NCI-H510A treated with DMSO at 0.1 percent for 48 hours (cell line): ENCODE results near the gene MRPL10.
"Not testable (repeated sequence)": the region's sequence is repeated elsewhere in the genome, so short reads cannot be mapped to it uniquely, and the experiment has no call there.

ENCODE experiments used
- DNase-seq: peaks from one replicate; lab custom pipeline; 2025; lab: John Stamatoyannopoulos, UW

MRPL10 gene

DNA sequence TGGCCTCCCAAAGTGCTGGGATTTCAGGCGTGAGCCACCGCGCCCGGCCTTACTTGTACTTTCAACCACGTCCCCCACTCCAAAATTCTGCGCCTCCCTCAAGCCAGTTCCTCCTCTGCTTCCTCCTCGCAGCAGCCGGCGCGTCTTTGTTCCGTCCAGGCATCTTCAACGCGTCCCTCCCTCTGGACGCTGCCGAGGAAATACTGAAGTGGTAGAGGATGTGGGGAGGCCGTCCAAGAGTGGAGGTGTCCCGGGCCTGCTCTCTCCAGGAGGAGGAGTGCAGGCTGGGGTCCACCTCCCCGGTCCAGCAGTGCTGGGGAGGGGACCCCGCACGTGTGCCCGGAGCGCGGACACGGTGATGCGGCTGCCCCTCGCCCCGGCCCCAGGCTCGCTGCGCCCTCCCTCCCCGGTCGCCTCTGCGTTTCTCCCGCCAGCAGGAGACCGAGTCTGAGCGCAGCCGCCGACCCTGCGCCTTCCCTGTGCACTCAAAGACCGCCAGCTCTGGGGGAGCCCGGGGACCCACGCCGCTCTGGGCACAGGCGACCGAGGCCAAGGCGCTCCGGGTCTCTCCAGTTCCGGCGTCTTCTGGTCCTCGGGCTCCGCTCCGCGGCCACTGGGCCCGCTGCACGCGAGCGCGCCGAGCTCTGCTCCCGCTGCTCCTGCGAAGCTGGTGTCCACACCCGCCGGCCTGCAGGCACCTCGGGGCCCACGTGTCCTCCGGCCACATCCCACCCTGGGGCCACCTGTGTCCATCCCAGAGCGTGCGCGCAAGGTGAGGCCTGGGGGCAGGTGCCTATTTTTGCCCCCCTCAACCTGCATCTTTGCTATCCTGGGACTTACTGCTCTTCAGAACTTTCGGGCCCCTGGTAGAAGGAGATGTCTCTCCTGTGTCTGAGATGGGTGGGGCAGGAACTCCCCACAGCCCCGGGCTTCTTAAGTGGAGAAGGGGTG is 41.5 kb downstream of the MRPL10 start:
- DNase-seq = peak; percentile 83

DNA sequence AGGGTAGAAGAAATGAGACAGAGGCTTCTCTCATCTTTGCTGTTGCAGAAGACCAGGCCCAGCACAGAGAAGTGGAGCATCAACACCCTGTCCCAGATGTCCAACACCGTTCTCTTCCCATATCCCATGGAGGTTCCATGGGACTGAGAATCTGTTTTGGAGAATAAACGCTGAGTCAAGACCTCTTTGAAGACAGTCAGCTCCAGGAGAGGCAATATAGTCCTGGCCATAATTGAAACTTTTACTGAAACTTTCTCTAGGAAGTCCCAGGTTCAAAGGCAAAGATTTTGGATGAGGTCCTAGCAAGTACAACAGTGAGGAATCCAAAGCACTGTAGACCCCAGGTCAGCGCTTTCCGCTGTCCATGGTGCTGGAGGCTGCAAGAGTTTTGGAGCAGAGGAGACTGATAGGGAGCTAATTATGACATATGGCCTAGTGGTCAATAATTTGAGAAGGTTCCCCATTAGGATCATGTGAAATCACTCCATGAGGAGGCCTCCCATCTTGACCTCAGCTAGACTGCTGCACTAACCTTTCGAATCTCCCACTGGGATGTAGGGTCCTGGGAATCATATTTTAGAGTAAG is 45.7 kb downstream of the MRPL10 start:
- DNase-seq = no peak

DNA sequence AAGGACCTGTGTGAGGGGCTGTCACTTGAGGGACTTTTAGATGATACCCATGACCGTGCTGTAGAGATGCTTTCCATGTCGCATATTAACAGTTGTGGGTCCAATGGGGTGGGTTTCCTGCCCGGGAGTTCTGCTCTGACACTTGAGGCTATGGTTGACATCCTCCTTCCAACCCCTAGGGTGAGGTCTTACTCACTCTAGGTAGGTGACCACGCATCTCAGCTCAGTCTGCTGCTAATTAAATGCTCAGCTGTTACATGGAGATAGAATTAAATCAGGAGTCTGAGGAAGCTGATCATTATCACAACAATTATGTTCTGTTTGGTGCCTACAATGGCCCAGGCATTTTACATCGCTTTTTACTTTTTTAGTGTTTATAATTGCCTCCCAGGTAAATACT is 49.9 kb downstream of the MRPL10 start:
- no peak for DNase-seq

DNA sequence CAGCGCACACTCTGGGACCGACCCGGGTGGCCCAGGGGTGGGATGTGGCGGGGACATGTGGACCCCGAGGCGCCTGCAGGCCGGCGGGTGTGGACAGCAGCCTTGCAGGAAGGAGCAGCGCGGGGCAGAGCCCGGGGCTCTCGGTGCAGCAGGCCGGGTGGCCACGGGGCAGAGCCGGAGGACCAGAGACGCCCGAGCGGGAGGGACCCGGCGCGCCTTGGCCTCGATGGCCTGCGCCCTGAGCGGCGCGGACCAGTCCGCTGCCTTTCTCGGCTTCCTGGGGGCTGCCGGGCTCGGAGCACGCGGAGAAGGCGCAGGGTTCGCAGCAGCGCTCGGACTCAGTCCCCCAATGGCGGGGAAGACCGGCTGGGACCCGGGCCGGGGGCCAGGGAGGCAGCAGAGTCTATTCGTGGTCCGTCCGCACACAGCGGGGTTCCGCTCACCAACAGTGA is 53.1 kb downstream of the MRPL10 start:
- no peak for DNase-seq

DNA sequence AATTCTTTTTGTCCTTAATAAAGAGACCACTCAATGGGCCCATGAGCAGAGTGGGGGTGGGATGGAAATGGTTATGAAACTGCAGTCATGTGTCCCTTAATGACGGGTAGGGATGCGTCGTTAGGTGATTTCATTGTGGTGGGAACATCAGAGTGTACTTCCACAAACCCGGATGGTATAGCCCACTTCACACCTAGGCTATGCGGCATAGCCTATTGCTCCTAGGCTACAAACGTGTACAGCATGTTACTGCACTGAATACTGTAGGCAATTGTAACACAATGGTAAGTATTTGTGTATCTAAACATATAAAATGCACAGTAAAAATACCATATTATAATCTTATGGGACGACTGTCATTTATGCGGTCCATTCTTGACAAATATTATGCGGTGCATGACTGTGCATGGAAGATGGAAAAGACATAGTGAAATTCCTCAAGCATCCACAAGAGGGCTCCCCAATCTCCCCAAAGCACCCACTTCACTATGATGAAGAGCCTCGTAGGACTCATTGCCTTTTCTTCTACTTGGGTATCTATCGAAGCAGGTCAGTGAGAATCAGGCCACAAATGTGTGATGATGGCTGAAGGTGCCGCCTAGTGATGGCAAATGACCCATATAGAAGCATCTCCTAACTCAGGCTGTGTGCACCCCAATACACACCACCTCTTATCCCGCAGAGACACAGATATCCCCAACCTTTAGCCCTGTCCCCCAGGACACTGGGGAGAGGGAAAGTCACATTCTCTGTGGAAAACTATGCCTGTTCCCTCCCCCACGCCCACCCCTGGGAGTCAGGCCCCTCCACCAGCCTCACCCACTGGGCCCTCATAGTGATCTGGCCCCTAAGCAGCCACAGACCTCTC is 54.8 kb downstream of the MRPL10 start:
- DNase-seq = peak; percentile 93

DNA sequence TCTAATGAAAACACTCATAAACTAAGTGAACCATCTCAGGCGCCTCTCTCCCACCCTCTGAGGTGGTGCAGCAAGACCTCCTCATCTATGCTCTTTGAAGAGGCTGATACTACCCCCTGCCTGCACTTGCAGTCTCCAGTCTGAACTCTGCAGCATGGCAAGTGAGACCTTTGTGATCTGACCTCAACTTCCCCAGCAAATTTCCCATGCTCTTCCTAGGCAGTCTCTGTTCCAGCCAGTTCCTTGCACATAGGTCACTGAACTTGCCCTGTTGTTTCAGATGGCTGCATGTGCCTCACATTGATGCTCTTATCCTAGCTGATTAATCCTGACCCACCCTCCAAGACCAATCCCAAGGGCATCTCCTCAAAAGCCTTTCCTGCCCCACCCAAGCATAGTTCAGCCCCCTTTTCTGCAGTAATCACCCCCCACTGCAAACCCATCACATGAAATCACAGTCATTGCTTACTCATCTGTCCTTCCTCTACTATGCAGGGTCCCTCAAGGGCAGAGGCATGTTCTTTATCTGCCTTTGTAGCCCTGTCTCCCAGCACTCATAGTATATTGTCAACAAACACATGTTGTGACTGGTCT is 56.3 kb downstream of the MRPL10 start:
- peak; percentile 38 for DNase-seq

DNA sequence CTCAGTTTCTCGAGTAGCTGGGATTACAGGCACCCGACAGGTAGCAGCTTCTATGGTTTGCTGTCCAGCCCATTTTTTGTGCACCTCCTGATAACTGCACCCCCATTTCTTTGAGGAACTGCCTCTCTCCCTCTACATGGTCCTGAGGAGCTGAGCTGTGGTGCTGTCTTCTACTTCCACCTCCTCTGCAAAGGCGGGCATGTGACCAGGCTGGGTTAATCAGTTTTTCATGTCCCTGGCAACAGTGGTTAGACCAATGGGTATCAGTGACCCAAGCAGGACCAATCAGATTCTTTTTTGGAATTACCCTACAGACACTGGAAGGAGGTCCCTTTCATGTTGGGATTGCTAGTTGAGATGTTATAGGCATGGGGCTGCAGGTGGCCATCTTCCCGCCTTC is 57.0 kb downstream of the MRPL10 start:
- DNase-seq = no peak

DNA sequence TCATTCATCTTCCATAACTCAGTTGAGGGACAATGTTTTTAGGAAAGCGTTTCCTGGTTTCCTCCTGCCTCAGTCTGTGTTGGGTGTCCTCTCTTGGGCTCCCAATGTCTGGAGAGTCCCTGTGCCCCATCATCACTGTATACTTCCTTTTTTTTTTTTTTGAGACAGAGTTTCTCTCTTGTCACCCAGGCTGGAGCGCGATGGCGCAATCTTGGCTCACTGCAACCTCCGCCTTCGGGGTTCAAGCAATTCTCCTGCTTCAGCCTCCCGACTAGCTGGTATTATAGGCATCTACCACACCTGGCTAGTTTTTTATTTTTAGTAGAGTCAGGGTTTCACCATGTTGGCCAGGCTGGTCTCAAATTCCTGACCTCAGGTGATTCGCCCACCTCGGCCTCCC is 57.7 kb downstream of the MRPL10 start:
- DNase-seq = not testable (repeated sequence)
